Tibial nerve (tissue), 4 donors: ENCODE results near the gene NFAT5. TPM values are rescaled to one million over a fixed set of nuclear protein-coding genes. Genes with fewer than 3 reads are reported as not detected.

Source experiments
- DNase-seq, 2 donors: peaks; one replicate each; pipeline ENCODE4 v3.0.0-alpha.2; 2019; ENCODE audit warnings: low spot score in 2 of 2
- H3K27ac ChIP-seq, 4 donors: fragments of 200-600 bp; sonication (generic) in 3 of 4; one replicate each; pipeline ENCODE4 v1.5.1; 2017 to 2019; ENCODE audit warnings: mild to moderate bottlenecking in 1 of 4
- H3K27me3 ChIP-seq, 2 donors: fragments of 200-600 bp; sonication (generic) in 1 of 2; one replicate each; pipeline versions ENCODE4 v1.5.1 to v1.6.0; 2017 to 2019
- H3K36me3 ChIP-seq, 3 donors: fragments of 200-600 bp; sonication (generic); one replicate each; pipeline ENCODE4 v1.5.1; 2018 to 2019
- H3K4me1 ChIP-seq, 4 donors: fragments of 200-600 bp; sonication (generic) in 3 of 4; one replicate each; pipeline ENCODE4 v1.5.1; 2017 to 2019
- H3K4me3 ChIP-seq, 4 donors: fragments of 200-600 bp; sonication (generic) in 3 of 4; one replicate each; pipeline ENCODE4 v1.5.1; 2017 to 2019; ENCODE audit warnings: mild to moderate bottlenecking in 1 of 4, moderate library complexity in 1 of 4
- H3K9me3 ChIP-seq, 4 donors: fragments of 200-600 bp; sonication (generic) in 3 of 4; one replicate each; pipeline ENCODE4 v1.5.1; 2017 to 2019
- EP300 ChIP-seq, 2 donors: sonication (generic); formaldehyde crosslinking; IDR thresholded peaks; one replicate each; pipeline ENCODE4 v1.6.1; 2017; ENCODE audit warnings: antibody characterized with exemption in 2 of 2, mild to moderate bottlenecking in 1 of 2
- POLR2A ChIP-seq, 2 donors: fragments of 450-650 bp; IDR thresholded peaks; one replicate each; pipeline ENCODE4 v1.6.1; 2017; ENCODE audit warnings: antibody characterized with exemption in 2 of 2, mild to moderate bottlenecking in 2 of 2, moderate library complexity in 2 of 2
- WGBS, 2 donors: methylation state at CpG; one replicate each; pipeline ENCODE4 v1.1.5; 2018; 5-methylcytosine and 5-hydroxymethylcytosine counted together
- total RNA-seq, 4 donors: library from RNA; depleted of rRNA; stranded (reverse); fragments of >200 nt; gene quantifications; one replicate each; pipeline ENCODE4 v1.1.0, GENCODE V29; 2016
- TF ChIP-seq, protein P1 (sequence below), 5 experiments: fragments of 200-600 bp in 3 of 5; fragments of 450-650 bp in 2 of 5; sonication (generic) in 3 of 5; IDR thresholded peaks; one replicate each; pipeline ENCODE4 v1.5.1; 2016 to 2019; ENCODE audit warnings: antibody characterized with exemption in 5 of 5, mild to moderate bottlenecking in 3 of 5, moderate library complexity in 2 of 5

The NFAT5 gene
- total RNA-seq, 4 donors from 2014 or later, result 53.2 to 61.4 (median 57.5) TPM

- peaks cover 0 to 34% (median 22%) of the 10 kb centered on the region in 4 donors for H3K4me1 ChIP-seq
- no peaks in the 10 kb centered on the region for H3K9me3 ChIP-seq
- H3K27ac ChIP-seq, result peak overlapping the region in 3 of 4 donors; percentile 96 to 100 (median 96)
- peak overlapping the region in 1 of 4 donors; percentile 99 for H3K4me3 ChIP-seq
- TF ChIP-seq POLR2A (IDR thresholded peaks at IDR 0.05) (no peak), EP300 (IDR thresholded peaks at IDR 0.05) (no peak)
- TF ChIP-seq, protein P1, sequence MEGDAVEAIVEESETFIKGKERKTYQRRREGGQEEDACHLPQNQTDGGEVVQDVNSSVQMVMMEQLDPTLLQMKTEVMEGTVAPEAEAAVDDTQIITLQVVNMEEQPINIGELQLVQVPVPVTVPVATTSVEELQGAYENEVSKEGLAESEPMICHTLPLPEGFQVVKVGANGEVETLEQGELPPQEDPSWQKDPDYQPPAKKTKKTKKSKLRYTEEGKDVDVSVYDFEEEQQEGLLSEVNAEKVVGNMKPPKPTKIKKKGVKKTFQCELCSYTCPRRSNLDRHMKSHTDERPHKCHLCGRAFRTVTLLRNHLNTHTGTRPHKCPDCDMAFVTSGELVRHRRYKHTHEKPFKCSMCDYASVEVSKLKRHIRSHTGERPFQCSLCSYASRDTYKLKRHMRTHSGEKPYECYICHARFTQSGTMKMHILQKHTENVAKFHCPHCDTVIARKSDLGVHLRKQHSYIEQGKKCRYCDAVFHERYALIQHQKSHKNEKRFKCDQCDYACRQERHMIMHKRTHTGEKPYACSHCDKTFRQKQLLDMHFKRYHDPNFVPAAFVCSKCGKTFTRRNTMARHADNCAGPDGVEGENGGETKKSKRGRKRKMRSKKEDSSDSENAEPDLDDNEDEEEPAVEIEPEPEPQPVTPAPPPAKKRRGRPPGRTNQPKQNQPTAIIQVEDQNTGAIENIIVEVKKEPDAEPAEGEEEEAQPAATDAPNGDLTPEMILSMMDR (IDR thresholded peaks at IDR 0.05), result no peak
- no peaks in the 10 kb centered on the region for H3K27me3 ChIP-seq
- 59 to 64% methylated on average over 13 of the region's 13 CpGs for WGBS, 2 donors
- H3K36me3 ChIP-seq, result no peaks in the 10 kb centered on the region
- no peak for DNase-seq
These were observed 1.9 kb upstream of the NFAT5 start for GRCh38 chr16:69563605-69564580.

- WGBS, 2 donors, result 3 to 7% methylated on average over 27 to 31 of the region's 31 CpGs
- no peak for DNase-seq
- H3K27ac ChIP-seq, result peak overlapping the region; percentile 96 to 100 (median 96)
- H3K4me1 ChIP-seq, result peaks cover 0 to 45% (median 33%) of the 10 kb centered on the region in 4 donors
- H3K36me3 ChIP-seq, result no peaks in the 10 kb centered on the region
- H3K4me3 ChIP-seq, result peak overlapping the region; percentile 75 to 99 (median 88)
- TF ChIP-seq EP300 (IDR thresholded peaks at IDR 0.05), result no peak
- no peaks in the 10 kb centered on the region for H3K9me3 ChIP-seq
- no peaks in the 10 kb centered on the region for H3K27me3 ChIP-seq
These were observed 708 bp upstream of the NFAT5 start for GRCh38 chr16:69564845-69565670.

GRCh38 chr16:69566240-69566980 lies 644 bp downstream of the NFAT5 start:
- Histone ChIP-seq H3K36me3 (no peaks in the 10 kb centered on the region), H3K4me1 (peaks cover 0 to 56% (median 37%) of the 10 kb centered on the region in 4 donors), H3K27ac (peak overlapping the region; percentile 96 to 100 (median 96)), H3K27me3 (no peaks in the 10 kb centered on the region), H3K9me3 (no peaks in the 10 kb centered on the region), H3K4me3 (peak overlapping the region; percentile 75 to 99 (median 88))
- 0% methylated on average over 13 to 50 of the region's 75 CpGs for WGBS, 2 donors
- peak; percentile 22 to 50 for DNase-seq
- TF ChIP-seq POLR2A (IDR thresholded peaks at IDR 0.05), result peak in 1 of 2 donors; percentile 42
- TF ChIP-seq EP300 (IDR thresholded peaks at IDR 0.05), result peak in 1 of 2 donors; percentile 49
- TF ChIP-seq, protein P1 (IDR thresholded peaks at IDR 0.05), result no peak

DNA sequence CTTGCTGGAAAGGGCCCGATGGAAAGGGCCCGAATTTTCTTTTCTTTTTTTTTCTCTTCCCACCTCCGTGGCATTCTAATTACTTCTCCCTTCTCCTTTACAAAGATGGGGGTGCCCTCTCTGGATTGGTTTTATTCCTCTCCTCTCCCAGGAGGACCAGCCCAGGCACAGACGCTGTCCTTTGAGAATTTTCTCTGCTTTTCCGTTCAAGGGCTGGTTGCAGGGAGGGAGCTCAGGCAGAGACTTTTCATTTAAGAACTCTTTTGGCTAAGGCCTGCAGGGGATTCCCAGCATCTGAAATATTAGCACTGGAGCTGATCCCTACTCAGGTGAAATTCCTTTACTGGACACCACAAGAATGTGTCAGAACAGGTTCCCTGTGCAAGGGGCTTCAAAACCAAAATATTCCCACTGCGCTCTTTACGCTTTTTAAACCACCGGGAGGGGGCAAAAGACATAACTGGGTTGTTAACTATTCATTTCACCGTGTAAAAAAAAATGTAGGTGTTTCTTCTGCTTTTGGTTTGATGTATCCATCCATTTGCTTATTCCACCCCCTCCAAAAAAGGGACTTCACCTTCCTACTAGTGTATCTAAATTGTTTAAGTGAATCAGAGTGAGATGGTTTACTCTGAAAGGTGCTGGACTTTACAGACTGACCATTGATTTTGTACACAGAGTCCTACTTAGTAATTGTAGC lies 1.4 kb downstream of the NFAT5 start:
- Histone ChIP-seq H3K36me3 (no peaks in the 10 kb centered on the region), H3K4me1 (peaks cover 0 to 61% (median 37%) of the 10 kb centered on the region in 4 donors), H3K27me3 (no peaks in the 10 kb centered on the region), H3K9me3 (no peaks in the 10 kb centered on the region), H3K27ac (peak overlapping the region; percentile 96 to 100 (median 96)), H3K4me3 (peak overlapping the region; percentile 75 to 99 (median 88))
- 0% methylated on average over 9 of the region's 9 CpGs for WGBS, 2 donors
- TF ChIP-seq, protein P1 (IDR thresholded peaks at IDR 0.05), result peak in 1 of 5 experiments; percentile 16
- TF ChIP-seq POLR2A (IDR thresholded peaks at IDR 0.05) (no peak), EP300 (IDR thresholded peaks at IDR 0.05) (no peak)
- DNase-seq, result no peak
